Neural progenitor cell (in vitro differentiated cells): ENCODE results near the gene RALGAPB. TPM values are rescaled to one million over a fixed set of nuclear protein-coding genes. Genes with fewer than 3 reads are reported as not detected.
"Not testable (repeated sequence)": the region's sequence is repeated elsewhere in the genome, so short reads cannot be mapped to it uniquely, and the experiment has no call there.

Source experiments
- DNase-seq: peaks from one replicate; pipeline ENCODE4 v3.0.0-alpha.2; 2016; ENCODE audit warnings: low spot score
- H2AFZ ChIP-seq: fragments of 200-600 bp; sonication (generic); replicated peaks from 2 replicates; pipeline ENCODE4 v1.6.1; 2016; ENCODE audit warnings: antibody characterized with exemption
- H3F3A ChIP-seq: fragments of 200-600 bp; sonication (generic); 2 replicates; pipeline ENCODE4 v1.6.1; 2016; ENCODE audit warnings: antibody characterized with exemption, low read depth
- H3K27ac ChIP-seq: fragments of 200-600 bp; sonication (generic); 2 replicates; pipeline ENCODE4 v1.5.1; 2016; ENCODE audit warnings: mild to moderate bottlenecking
- H3K27me3 ChIP-seq: fragments of 200-600 bp; sonication (generic); 2 replicates; pipeline ENCODE4 v1.6.1; 2016; ENCODE audit warnings: mild to moderate bottlenecking, moderate library complexity
- H3K36me3 ChIP-seq: fragments of 200-600 bp; sonication (generic); 2 replicates; pipeline ENCODE4 v1.5.1; 2016
- H3K4me1 ChIP-seq: fragments of 200-600 bp; sonication (generic); 2 replicates; pipeline ENCODE4 v1.6.1; 2016; ENCODE audit warnings: mixed run types
- H3K4me2 ChIP-seq: fragments of 200-600 bp; sonication (generic); 2 replicates; pipeline ENCODE4 v1.6.1; 2016
- H3K4me3 ChIP-seq: fragments of 200-600 bp; sonication (generic); 2 replicates; pipeline ENCODE4 v1.5.1; 2016
- H3K79me2 ChIP-seq: fragments of 200-600 bp; sonication (generic); 2 replicates; pipeline ENCODE4 v1.6.1; 2016; ENCODE audit warnings: low read depth
- H3K9ac ChIP-seq: fragments of 200-600 bp; sonication (generic); 2 replicates; pipeline ENCODE4 v1.6.1; 2016
- H3K9me3 ChIP-seq: fragments of 200-600 bp; sonication (generic); 2 replicates; pipeline ENCODE4 v1.5.1; 2016; ENCODE audit warnings: low read depth
- H4K20me1 ChIP-seq: fragments of 200-600 bp; sonication (generic); 2 replicates; pipeline ENCODE4 v1.6.1; 2016; ENCODE audit warnings: low read depth
- H3K27ac Mint-ChIP-seq: 3 replicates; pipeline ENCODE4 v1.8.0; 2021; ENCODE audit warnings: mixed read lengths
- H3K27me3 Mint-ChIP-seq: 2 replicates; pipeline ENCODE4 v1.8.0; 2022; ENCODE audit warnings: low read depth, mild to moderate bottlenecking, inconsistent platforms, moderate library complexity, mixed read lengths; ENCODE audit not compliant: insufficient read depth
- H3K36me3 Mint-ChIP-seq: 3 replicates; pipeline ENCODE4 v1.8.0; 2021; ENCODE audit warnings: mixed read lengths
- H3K4me1 Mint-ChIP-seq: 3 replicates; pipeline ENCODE4 v1.8.0; 2021; ENCODE audit warnings: mixed read lengths
- H3K4me3 Mint-ChIP-seq: 3 replicates; pipeline ENCODE4 v1.8.0; 2021; ENCODE audit warnings: mild to moderate bottlenecking, moderate library complexity, mixed read lengths
- H3K9me3 Mint-ChIP-seq: 3 replicates; pipeline ENCODE4 v1.8.0; 2020; ENCODE audit warnings: mixed read lengths
- EZH2 ChIP-seq: fragments of 200-600 bp; sonication (generic); IDR thresholded peaks from 2 replicates; pipeline ENCODE4 v1.6.1; 2017; ENCODE audit warnings: antibody characterized with exemption, mild to moderate bottlenecking, moderate library complexity
- EZH2phosphoT487 ChIP-seq: fragments of 200-600 bp; sonication (generic); IDR thresholded peaks from 2 replicates; pipeline ENCODE4 v1.6.1; 2017; ENCODE audit warnings: antibody characterized with exemption
- total RNA-seq: library from RNA; depleted of rRNA; stranded (reverse); fragments of >200 nt; gene quantifications from 2 replicates; pipeline ENCODE4 v1.2.3, GENCODE V29; 2015; ENCODE audit warnings: low replicate concordance
- TF ChIP-seq, protein P1 (sequence below): fragments of 200-600 bp; sonication (generic); IDR thresholded peaks from 2 replicates; pipeline ENCODE4 v1.5.1; 2017; ENCODE audit warnings: antibody characterized with exemption, mild to moderate bottlenecking

Gene RALGAPB
- total RNA-seq, 1 donor from 2014 or later = 39.1 TPM

DNA sequence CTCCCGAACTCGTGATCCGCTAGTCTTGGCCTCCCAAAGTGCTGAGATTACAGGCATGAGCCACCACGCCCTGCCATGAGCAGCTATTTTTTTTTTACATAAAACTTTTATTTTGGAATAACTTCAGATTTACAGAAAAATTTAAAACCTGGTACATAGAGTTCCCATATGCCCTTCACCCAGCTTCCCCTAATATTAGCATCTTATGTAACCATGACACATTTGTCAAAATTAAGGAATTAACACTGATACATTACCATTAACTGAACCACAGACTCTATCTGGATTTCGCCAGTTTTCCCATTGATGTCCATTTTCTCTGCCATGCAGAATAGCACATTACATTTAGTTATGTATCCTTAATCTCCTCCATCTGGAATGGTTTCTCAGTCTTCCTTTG is 14.3 kb upstream of the RALGAPB start:
- Mint-ChIP-seq H3K4me3 (no peak overlapping the region), H3K27me3 (peaks cover 3% of the 10 kb centered on the region), H3K4me1 (peaks cover 15% of the 10 kb centered on the region), H3K27ac (no peak overlapping the region), H3K9me3 (peaks cover 3% of the 10 kb centered on the region), H3K36me3 (no peaks in the 10 kb centered on the region)
- no peaks in the 10 kb centered on the region for H3K36me3 ChIP-seq
- no peak overlapping the region for H3K27ac ChIP-seq
- no peaks in the 10 kb centered on the region for H3K9me3 ChIP-seq
- H3K4me3 ChIP-seq = no peak overlapping the region
- no peak for DNase-seq
- no peaks in the 10 kb centered on the region for H3K27me3 ChIP-seq
- peaks cover 3% of the 10 kb centered on the region for H3K4me1 ChIP-seq
- H3F3A ChIP-seq = peaks cover 6% of the 10 kb centered on the region
- H3K4me2 ChIP-seq = no peak overlapping the region
- H3K79me2 ChIP-seq = no peaks in the 10 kb centered on the region
- H3K9ac ChIP-seq = no peak overlapping the region
- H4K20me1 ChIP-seq = no peaks in the 10 kb centered on the region
- TF ChIP-seq EZH2phosphoT487 (no peak), EZH2 (no peak)
- TF ChIP-seq, protein P1, sequence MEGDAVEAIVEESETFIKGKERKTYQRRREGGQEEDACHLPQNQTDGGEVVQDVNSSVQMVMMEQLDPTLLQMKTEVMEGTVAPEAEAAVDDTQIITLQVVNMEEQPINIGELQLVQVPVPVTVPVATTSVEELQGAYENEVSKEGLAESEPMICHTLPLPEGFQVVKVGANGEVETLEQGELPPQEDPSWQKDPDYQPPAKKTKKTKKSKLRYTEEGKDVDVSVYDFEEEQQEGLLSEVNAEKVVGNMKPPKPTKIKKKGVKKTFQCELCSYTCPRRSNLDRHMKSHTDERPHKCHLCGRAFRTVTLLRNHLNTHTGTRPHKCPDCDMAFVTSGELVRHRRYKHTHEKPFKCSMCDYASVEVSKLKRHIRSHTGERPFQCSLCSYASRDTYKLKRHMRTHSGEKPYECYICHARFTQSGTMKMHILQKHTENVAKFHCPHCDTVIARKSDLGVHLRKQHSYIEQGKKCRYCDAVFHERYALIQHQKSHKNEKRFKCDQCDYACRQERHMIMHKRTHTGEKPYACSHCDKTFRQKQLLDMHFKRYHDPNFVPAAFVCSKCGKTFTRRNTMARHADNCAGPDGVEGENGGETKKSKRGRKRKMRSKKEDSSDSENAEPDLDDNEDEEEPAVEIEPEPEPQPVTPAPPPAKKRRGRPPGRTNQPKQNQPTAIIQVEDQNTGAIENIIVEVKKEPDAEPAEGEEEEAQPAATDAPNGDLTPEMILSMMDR = no peak
- H2AFZ ChIP-seq = no peak overlapping the region

DNA sequence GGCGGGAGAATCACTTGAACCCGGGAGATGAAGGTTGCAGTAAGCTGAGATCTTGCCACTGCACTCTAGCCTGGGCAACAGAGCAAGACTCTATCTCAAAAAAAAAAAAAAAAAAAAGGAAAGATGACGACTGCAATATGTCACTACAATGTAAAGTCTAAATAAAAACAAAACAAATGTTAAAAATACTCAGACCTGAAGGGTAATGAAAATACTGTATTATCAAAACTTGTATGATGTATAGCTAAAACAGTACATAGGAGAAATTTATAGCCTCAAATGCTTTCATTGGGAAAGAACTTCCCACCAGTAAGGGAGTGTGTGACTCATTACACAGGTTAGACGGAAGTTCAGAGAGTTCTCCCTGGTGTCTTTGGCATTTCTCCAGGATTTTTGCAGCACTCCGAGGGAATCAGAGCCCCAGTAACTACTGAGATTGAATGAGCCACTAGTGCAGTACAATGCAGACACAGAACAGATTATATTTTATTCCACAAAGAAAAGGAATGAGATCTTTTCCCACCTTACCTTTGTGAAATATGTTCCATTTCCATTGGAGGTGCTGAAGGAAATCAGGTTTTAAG is 12.5 kb upstream of the RALGAPB start:
- H3K9ac ChIP-seq = no peak overlapping the region
- H3K4me3 ChIP-seq = no peak overlapping the region
- TF ChIP-seq EZH2phosphoT487 = no peak
- TF ChIP-seq EZH2 = no peak
- TF ChIP-seq, protein P1 = no peak
- peaks cover 8% of the 10 kb centered on the region for H3F3A ChIP-seq
- no peak for DNase-seq
- Mint-ChIP-seq H3K27ac (peak overlapping the region; percentile 94), H3K4me1 (peaks cover 15% of the 10 kb centered on the region), H3K9me3 (peaks cover 3% of the 10 kb centered on the region), H3K27me3 (peaks cover 3% of the 10 kb centered on the region), H3K4me3 (no peak overlapping the region), H3K36me3 (no peaks in the 10 kb centered on the region)
- no peak overlapping the region for H2AFZ ChIP-seq
- peak overlapping the region; percentile 25 for H3K4me2 ChIP-seq
- peaks cover 3% of the 10 kb centered on the region for H3K4me1 ChIP-seq
- H3K9me3 ChIP-seq = no peaks in the 10 kb centered on the region
- H3K27ac ChIP-seq = no peak overlapping the region
- H3K79me2 ChIP-seq = no peaks in the 10 kb centered on the region
- H3K36me3 ChIP-seq = no peaks in the 10 kb centered on the region
- no peaks in the 10 kb centered on the region for H4K20me1 ChIP-seq
- H3K27me3 ChIP-seq = no peaks in the 10 kb centered on the region

DNA sequence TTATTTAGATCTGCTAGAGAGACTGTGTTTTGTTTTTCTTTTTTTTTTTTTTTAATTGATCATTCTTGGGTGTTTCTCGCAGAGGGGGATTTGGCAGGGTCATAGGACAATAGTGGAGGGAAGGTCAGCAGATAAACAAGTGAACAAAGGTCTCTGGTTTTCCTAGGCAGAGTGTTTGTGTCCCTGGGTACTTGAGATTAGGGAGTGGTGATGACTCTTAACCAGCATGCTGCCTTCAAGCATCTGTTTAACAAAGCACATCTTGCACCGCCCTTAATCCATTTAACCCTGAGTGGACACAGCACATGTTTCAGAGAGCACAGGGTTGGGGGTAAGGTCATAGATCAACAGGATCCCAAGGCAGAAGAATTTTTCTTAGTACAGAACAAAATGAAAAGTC is 12.0 kb upstream of the RALGAPB start:
- Mint-ChIP-seq H3K27ac (peak overlapping the region; percentile 94), H3K4me1 (peaks cover 13% of the 10 kb centered on the region)
- H3K4me3 Mint-ChIP-seq, H3K27me3 ChIP-seq, H3K4me1 ChIP-seq, H3K36me3 Mint-ChIP-seq, H3K27me3 Mint-ChIP-seq, H2AFZ ChIP-seq, H3K9ac ChIP-seq, H3K9me3 Mint-ChIP-seq, DNase-seq, H3F3A ChIP-seq, H3K36me3 ChIP-seq, H3K79me2 ChIP-seq, H3K4me3 ChIP-seq, H4K20me1 ChIP-seq, H3K27ac ChIP-seq, H3K9me3 ChIP-seq: not testable (repeated sequence)
- peak overlapping the region; percentile 25 for H3K4me2 ChIP-seq

DNA sequence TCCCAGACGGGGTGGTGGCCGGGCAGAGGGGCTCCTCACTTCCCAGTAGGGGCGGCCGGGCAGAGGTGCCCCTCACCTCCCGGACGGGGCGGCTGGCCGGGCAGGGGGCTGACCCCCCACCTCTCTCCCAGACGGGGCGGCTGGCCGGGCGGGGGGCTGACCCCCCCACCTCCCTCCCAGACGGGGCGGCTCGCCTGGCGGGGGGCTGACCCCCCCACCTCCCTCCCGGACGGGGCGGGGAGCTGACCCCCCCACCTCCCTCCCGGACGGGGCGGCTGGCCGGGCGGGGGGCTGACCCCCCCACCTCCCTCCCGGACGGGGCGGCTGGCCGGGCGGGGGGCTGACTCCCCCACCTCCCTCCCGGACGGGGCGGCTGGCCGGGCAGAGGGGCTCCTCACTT is 11.5 kb upstream of the RALGAPB start:
- not testable (repeated sequence) for H3K9me3 Mint-ChIP-seq, H2AFZ ChIP-seq, H3K27me3 Mint-ChIP-seq, H3K36me3 ChIP-seq, H3K27ac ChIP-seq, H3F3A ChIP-seq, H3K9me3 ChIP-seq, H3K27ac Mint-ChIP-seq, H4K20me1 ChIP-seq, H3K36me3 Mint-ChIP-seq, H3K4me1 ChIP-seq, H3K4me3 Mint-ChIP-seq, H3K4me3 ChIP-seq, H3K27me3 ChIP-seq, H3K79me2 ChIP-seq, H3K9ac ChIP-seq, H3K4me2 ChIP-seq, DNase-seq
- H3K4me1 Mint-ChIP-seq = peaks cover 12% of the 10 kb centered on the region

DNA sequence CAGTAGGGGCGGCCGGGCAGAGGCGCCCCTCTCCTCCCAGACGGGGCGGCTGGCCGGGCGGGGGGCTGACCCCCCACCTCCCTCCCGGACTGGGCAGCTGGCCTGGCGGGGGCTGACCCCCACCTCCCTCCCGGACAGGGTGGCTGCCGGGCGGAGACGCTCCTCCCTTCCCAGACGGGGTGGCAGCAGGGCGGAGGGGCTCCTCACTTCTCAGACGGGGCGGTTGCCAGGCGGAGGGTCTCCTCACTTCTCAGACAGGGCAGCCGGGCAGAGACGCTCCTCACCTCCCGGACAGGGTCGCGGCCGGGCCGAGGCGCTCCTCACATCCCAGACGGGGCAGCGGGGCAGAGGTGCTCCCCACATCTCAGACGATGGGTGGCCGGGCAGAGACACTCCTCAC is 11.1 kb upstream of the RALGAPB start:
- H3K79me2 ChIP-seq, H3K4me1 Mint-ChIP-seq, H3K9me3 Mint-ChIP-seq, H3K27ac Mint-ChIP-seq, DNase-seq, H3K27me3 Mint-ChIP-seq, H2AFZ ChIP-seq, H3K27me3 ChIP-seq, H3F3A ChIP-seq, H3K4me3 ChIP-seq, H3K4me3 Mint-ChIP-seq, H4K20me1 ChIP-seq, H3K36me3 ChIP-seq, H3K27ac ChIP-seq, H3K9me3 ChIP-seq, H3K9ac ChIP-seq, H3K36me3 Mint-ChIP-seq, H3K4me1 ChIP-seq, H3K4me2 ChIP-seq: not testable (repeated sequence)
